ENCODE measurements around the gene IL23A. TPM values are rescaled to one million over a fixed set of nuclear protein-coding genes. Genes with fewer than 3 reads are reported as not detected.

IL23A gene
- total and polyA plus RNA-seq, 2 experiments from 2014 or later: 2.5 to 8.0 TPM

- no peak for TF ChIP-seq ZNF462 (CRISPR knock-in tag; IDR thresholded peaks at IDR 0.05)
- TF ChIP-seq EZH2phosphoT487 (IDR thresholded peaks at IDR 0.05; ENCODE audit: unreplicated experiment): no peak
- TF ChIP-seq CREB1 (CRISPR knock-in tag; IDR thresholded peaks at IDR 0.05; ENCODE audit: low read depth): no peak
- no peak for TF ChIP-seq ETS1 (IDR thresholded peaks at IDR 0.05)
- no peak for TF ChIP-seq ZNF331 (CRISPR knock-in tag; IDR thresholded peaks at IDR 0.05; ENCODE audit: low read depth)
These were observed 43.9 kb downstream of the IL23A start (continued) for GRCh38 chr12:56382611-56383010.

GRCh38 chr12:56385873-56386272 lies 47.2 kb downstream of the IL23A start:
- H3K27me3 Mint-ChIP-seq (ENCODE audit: insufficient read depth, low read depth, poor library complexity): peaks cover 6% of the 10 kb centered on the region
- no peak overlapping the region for H3K4me3 ChIP-seq
- H3K36me3 ChIP-seq (ENCODE audit: insufficient read depth): no peaks in the 10 kb centered on the region
- no peak overlapping the region for H3K4me3 Mint-ChIP-seq
- H3K4me2 ChIP-seq: no peak overlapping the region
- no peaks in the 10 kb centered on the region for H3K9me3 Mint-ChIP-seq
- H3K27me3 ChIP-seq (ENCODE audit: insufficient read depth): no peaks in the 10 kb centered on the region
- peaks cover 2% of the 10 kb centered on the region; the same call in 1 of the 2 replicates for H3K9me2 ChIP-seq (ENCODE audit: insufficient read depth)
- no peak overlapping the region for H2AFZ ChIP-seq
- no peak overlapping the region for H3K27ac Mint-ChIP-seq
- no peaks in the 10 kb centered on the region for H3K79me2 ChIP-seq (replicated peaks; ENCODE audit: insufficient read depth)
- no peak overlapping the region for H3K27ac ChIP-seq (ENCODE audit: low read depth)
- peaks cover 4% of the 10 kb centered on the region; the same call in 1 of the 2 replicates for H3K4me1 ChIP-seq (ENCODE audit: insufficient read depth)
- no peaks in the 10 kb centered on the region for H3K36me3 Mint-ChIP-seq (ENCODE audit: low read depth)
- H3F3A ChIP-seq (replicated peaks; ENCODE audit: low read depth): no peaks in the 10 kb centered on the region; the same call in 1 of the 2 replicates
- DNase-seq (ENCODE audit: low spot score) (no peak), ATAC-seq (no peak)
- H3K4me1 Mint-ChIP-seq: peaks cover 7% of the 10 kb centered on the region; the same call in 2 of the 3 replicates
- no peaks in the 10 kb centered on the region for H4K20me1 ChIP-seq (replicated peaks; ENCODE audit: insufficient read depth)
- TF ChIP-seq ZNF462 (CRISPR knock-in tag; IDR thresholded peaks at IDR 0.05) (no peak), ETS1 (IDR thresholded peaks at IDR 0.05) (no peak), JUNB (IDR thresholded peaks at IDR 0.05; ENCODE audit: unreplicated experiment) (no peak)
